GM19193 (cell line): ENCODE data around the gene EIF4E2.

Experiments
- POLR2A ChIP-seq: IDR thresholded peaks from 4 replicates; pipeline ENCODE4 v1.6.1; 2011; ENCODE audit not compliant: insufficient read depth, insufficient read length; ENCODE audit errors: extremely low read depth

Gene EIF4E2

DNA sequence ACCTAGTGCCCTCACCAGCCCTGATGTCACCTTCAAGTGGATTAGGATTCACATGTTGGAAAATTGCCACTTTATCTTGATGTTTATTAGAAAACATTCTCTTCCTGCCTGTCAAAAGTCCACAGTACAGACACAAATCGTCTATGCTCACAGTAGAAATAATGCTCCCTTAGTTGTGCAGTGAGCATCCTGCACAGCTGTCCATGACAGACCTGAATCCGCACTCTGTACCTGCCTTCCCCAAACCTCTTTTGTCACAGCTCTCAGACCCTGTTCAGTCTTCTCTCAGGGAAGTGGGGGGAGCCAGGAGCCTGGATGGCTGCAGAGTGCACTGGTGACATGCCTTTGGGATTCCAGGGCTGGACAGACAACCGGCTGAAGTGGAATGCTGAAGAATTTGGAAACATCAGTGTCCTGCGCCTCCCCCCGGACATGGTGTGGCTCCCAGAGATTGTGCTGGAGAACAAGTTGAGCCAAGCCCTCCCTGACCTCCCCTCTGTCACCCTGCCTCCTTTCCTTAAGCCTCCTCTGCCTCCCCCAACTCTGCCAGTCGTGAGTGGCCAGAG lies 22.5 kb upstream of the EIF4E2 start:
- no peak for TF ChIP-seq POLR2A

DNA sequence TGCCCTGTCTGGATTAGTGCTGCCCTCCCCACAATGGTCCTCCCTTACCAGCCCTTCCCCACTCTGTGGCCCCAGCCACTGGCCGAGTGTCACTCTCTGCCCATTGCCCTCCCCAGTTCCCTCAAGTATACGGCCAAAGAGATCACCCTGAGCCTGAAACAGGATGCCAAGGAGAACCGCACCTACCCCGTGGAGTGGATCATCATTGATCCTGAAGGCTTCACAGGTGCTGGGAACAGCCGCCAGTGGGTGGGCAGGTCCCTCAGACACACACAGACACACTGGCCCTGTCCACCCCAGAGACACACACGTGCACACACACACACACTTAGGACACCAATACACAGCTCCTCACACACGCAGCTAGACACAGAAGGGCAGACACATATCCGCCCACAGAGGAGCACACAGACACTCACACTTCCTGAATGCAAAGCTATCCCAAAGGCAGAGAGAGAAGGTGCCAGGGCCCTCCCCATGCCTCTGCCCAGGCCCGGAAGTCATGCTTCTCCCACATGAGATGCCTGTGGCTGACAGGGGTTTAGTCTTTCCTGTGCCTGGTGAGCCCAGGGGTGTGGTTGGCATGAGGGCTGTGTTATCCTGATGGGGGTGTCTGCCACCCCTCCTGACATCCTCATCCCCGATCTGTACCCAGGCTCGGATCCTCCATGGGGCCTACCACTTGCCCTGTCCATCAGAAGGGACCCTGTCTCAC lies 21.6 kb upstream of the EIF4E2 start:
- no peak for TF ChIP-seq POLR2A

DNA sequence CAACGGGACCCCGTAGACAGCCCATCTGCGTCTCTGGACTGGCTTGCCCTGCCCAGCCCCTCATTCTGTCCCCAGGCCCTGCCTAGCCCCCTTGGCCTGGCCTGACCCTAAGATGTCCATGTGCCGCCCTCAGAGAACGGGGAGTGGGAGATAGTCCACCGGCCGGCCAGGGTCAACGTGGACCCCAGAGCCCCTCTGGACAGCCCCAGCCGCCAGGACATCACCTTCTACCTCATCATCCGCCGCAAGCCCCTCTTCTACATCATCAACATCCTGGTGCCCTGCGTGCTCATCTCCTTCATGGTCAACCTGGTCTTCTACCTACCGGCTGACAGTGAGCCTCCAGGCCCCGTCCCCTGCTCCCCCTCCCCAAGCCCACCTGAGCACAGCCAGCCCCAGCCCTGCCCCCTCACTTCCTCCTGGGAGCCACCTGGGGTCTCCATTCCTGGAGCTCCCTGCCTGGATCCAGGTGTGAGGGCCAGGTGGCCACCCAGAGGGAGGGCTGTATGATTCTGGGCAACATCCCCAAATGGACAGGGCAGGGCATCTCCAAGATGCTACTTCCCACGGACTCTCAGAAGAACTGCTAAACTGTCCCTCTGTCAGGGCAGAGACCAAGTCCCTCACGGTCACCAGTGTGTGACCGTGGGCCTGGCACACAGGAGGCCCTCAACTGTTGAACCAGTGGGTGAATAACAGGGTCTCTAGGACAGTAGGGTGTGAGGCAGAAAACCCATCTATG lies 20.5 kb upstream of the EIF4E2 start:
- TF ChIP-seq POLR2A = no peak

DNA sequence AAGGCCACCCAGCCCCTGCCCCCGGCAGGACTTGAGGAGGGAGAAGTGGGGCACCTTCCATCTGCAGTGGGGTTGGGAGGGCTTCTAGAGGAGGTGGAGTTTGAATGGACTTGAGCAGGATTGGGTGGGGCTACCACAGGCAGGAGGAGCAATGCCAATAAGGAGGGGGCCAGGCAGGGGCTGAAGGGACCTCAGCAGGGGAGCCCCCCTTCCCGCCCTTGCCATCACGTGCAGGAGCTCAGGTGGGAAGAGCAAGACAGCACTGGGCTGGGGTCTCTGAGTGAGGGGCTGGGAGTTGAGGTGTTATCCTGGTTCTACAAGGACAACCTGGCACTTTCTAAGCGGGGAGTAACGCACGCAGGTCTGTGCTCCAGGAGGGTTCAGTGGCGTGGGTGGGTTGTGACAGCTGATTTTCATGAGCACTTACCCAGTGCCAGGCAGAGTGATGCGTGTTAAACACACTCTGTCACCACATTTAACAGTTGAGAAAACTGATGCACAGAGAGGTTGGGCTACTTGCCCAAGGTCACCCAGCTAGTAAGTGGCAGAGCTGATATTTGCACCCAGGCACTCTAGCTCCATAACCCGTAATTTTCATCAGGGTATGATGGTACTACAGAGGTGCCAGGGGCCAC lies 19.7 kb upstream of the EIF4E2 start:
- TF ChIP-seq POLR2A = no peak

DNA sequence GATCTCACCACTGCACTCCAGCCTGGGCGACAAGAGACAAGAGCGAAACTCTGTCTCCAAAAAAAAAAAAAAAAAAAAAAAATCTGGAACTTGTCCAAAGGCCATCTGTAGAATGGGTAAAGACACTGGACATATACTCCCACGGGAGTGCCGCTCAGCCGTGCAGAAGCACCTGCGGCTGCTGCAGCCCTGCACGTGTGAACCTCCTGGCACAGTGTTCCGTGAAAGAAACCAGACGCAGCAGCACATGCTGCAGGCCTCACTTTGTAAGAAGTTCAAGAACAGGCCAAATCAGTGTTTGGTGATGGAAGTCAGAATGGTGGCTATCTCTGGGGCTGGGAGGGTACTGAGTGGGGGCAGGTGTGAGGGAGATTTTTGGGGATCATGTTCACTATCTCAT lies 18.1 kb upstream of the EIF4E2 start:
- TF ChIP-seq POLR2A = no peak

DNA sequence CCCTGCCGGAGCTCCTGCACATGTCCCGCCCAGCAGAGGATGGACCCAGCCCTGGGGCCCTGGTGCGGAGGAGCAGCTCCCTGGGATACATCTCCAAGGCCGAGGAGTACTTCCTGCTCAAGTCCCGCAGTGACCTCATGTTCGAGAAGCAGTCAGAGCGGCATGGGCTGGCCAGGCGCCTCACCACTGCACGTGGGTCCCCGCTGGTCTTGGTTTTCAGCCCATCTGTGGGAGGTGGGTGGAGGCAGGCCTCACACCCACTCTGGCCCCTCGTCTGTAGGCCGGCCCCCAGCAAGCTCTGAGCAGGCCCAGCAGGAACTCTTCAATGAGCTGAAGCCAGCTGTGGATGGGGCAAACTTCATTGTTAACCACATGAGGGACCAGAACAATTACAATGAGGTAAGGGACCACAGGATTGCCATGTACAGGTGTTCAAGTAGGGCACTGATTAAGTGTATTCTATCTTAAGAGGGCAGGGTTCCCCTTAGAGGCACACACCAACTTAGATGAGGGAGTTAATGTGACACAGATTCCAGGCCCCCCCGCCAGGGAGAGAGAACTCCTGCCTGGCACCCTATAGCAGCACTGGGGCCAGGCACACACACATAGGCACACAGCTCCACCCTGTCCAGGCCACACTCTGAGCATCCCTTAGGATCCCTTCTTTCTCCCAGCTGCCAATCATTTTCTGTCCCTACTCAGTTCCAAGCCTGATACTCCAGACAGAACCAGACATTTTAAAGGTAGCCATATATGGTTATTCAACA lies 16.4 kb upstream of the EIF4E2 start:
- no peak for TF ChIP-seq POLR2A

DNA sequence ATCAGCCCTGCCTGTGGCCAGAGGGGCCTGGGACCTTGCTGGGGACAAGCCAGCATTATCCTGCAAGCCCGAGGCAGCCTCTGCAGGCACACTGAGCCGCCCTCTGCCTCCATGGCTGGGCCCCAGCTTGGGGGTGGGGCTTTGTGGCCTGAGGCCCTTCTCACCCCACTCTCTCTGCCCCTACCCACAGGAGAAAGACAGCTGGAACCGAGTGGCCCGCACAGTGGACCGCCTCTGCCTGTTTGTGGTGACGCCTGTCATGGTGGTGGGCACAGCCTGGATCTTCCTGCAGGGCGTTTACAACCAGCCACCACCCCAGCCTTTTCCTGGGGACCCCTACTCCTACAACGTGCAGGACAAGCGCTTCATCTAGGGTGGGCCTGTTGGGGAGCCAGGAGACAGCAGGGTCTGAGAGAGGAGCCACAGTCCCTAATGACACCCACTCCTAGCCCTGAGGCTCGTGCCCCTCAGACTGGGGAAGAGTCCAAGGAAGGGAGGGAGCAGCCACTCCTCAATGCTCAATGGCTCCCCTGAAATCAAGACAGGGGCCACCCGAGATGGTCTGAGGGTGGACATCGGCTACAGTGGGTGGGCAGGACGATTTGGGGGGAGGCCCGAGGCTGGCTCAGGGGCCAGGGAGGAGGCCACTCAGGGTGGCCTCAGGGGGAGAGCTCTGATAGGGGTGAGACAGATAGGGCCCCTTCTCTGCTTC lies 15.4 kb upstream of the EIF4E2 start:
- TF ChIP-seq POLR2A = no peak

DNA sequence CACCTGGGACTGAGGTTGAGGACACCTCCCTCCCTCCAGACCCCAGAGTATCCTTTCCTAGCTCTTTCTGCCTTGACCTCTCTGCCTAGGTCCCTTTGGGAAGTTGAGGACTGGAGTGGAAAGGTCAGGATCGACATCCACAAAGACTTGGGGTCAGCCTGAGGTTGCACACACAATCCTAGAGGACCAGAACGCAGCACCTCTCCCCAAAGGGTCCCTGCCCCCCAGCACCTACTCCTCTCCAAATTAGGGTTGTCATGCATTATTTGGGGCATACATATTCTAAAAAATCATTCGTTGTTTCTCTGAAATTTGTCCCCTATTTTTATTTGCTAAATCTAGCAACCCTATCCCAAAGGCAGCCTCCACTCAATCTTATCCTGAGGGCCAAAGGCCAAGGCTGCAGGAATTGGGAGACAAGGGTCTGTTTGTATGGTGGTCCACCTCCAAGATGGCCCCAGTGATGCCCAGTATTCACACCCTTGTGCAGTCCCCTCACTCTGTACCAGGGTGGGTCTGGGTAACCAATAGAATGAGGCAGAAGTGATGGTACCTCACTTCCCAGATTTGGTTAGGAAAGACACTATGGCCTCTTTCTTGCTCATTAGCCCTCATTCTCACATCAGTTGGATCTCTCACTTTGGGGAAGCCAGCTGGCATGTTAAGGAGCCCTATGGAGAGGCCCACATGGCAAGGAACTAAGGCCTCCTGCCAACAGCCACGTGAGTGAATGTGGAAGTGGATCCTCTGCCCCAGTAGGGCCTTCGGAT lies 14.5 kb upstream of the EIF4E2 start:
- no peak for TF ChIP-seq POLR2A

DNA sequence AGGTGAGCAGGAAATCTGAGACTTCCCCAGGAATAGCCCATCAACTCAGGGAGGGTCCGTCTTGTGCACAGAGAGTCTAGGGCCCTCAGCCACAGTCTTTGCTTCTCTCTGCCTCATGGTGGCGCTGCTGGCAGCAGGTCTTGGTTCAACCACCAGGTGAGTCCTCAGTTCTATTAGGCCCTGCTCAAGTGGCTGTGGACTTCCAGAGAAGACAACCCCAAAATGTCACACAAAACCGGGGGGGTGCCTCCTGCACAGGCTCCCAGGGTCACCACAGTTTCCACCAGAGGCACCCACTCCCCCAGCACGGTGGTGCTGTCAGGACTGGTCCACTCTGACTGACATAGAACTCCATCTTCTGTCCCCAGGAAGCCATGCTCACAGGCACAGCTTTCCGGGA lies 13.4 kb upstream of the EIF4E2 start:
- no peak for TF ChIP-seq POLR2A

DNA sequence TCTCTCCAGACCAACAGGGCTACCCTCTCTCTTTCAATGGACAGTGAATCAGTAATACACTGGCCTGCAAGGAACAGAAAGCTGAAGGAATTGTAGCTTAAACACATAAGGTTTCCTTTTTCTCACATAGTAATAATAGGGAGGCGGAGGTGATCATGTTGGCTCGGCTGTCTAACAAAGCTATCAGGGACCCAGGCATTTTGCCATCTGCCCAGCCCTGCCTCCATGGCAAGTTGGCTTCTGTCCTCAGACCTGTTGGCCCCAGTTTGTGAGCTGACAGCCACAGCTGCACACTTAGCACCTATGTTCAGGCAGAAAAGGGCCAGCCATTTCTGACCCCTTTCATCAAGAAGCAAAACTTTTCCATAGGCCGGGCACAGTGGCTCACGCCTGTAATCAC lies 13.0 kb upstream of the EIF4E2 start:
- TF ChIP-seq POLR2A = no peak

DNA sequence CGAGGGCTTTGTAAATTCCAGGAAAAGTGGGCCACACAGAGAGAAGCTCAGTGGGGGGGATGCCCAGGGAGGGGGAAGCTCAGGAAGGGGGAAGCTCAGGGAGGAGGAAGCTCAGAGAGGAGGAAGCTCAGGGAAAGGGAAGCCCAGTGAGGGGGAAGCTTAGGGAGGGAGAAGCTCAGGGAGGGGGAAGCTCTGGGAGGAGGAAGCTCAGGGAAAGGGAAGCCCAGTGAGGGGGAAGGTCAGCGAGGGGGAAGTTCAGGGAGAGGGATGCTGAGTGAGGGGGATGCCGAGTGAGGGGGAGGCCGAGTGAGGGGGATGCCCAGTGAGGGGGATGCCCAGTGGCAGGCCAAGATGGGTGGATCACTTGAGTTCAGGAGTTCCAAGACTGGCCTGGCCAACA lies 11.8 kb upstream of the EIF4E2 start:
- no peak for TF ChIP-seq POLR2A

DNA sequence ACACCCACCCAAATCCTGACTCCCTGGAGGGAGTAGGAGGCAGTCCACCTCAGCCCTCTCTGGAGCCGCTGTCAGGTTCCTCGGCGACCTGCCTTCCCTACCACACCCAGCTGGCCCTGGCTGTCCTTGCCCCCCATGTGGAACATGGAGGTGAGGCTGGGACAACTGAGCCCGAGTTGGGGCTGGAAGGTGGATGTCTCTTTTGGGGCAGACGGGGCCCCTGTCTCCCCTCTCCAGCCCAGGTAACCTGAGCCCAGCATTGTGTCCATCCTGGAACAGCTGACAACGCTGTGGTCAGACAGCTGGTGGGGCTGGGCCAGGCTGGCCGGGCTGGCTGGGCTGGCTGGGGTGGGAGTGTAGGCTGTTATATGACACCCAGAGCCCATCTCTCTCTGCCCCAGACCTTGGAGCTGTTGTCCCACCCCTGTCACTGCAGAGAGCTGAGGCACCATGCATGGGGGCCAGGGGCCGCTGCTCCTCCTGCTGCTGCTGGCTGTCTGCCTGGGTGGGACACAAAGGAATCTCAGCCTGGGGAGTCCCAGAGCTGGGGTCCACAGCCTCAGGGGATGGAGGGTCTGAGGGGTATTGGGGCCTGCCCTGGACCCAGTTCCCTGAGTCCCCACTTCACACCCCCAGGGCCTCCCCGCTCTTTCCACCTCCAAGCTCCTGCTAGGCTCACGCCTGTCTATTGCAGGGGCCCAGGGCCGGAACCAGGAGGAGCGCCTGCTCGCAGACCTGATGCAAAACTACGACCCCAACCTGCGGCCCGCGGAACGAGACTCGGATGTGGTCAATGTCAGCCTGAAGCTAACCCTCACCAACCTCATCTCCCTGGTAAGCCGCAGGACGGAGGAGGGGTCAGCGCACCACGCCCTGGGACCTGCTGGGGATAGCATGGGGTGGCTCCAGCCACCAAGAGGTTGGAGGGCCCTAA lies 10.9 kb upstream of the EIF4E2 start, which contains the start of gene CHRNG:
Gene CHRNG (plus strand): TSS at position 395 of the 934 bp plus-strand sequence. CDS start 56 bp downstream, at position 451.
- TF ChIP-seq POLR2A = no peak
